Caco-2 (cell line): Measurements from ENCODE around the gene DNAH10. TPM values are rescaled to one million over a fixed set of nuclear protein-coding genes. Genes with fewer than 3 reads are reported as not detected.
A peak's percentile ranks its signal among the peaks of the same experiment; 100 is the strongest.

Experiments used
- BruUV-seq: library from RNA; stranded (reverse); fragments of 400-500 nt; replicated peaks from 2 replicates; lab custom pipeline; 2021; lab: Mats Ljungman, UMichigan
- CTCF ChIA-PET: fragments of 300-600 bp; sonication (Branson Sonifier 250); formaldehyde crosslinking; loops from one replicate; lab custom pipeline; 2022; ENCODE audit warnings: antibody characterized with exemption; lab: Charles Lee
- POLR2A ChIA-PET: fragments of 300-600 bp; sonication (Branson Sonifier 250); formaldehyde crosslinking; loops from one replicate; lab custom pipeline; 2022; ENCODE audit warnings: antibody characterized with exemption; lab: Charles Lee
- DNase-seq, 2 experiments: peaks; one replicate each; pipeline versions ENCODE4 v3.0.0 to v3.0.0-alpha.2; 2020 to 2022
- H3K27me3 ChIP-seq: replicated peaks from 2 replicates; pipeline ENCODE4 v1.6.0; 2011; ENCODE audit warnings: low read length; ENCODE audit not compliant: control insufficient read depth, insufficient read depth
- H3K36me3 ChIP-seq: 2 replicates; pipeline ENCODE4 v1.5.1; 2011; ENCODE audit warnings: low read length; ENCODE audit not compliant: control insufficient read depth, insufficient read depth
- H3K4me1 ChIP-seq: fragments of 250-450 bp; sonication (Bioruptor Pico); 2 replicates; pipeline ENCODE4 v1.5.1; 2020; ENCODE audit warnings: mild to moderate bottlenecking
- H3K4me3 ChIP-seq: 2 replicates; pipeline ENCODE4 v1.5.1; 2011; ENCODE audit warnings: low read depth, mild to moderate bottlenecking, control low read depth, low read length
- H3K9me3 ChIP-seq: fragments of 250-450 bp; sonication (Bioruptor Pico); 2 replicates; pipeline ENCODE4 v1.5.1; 2020; ENCODE audit warnings: mild to moderate bottlenecking, moderate library complexity
- H3K27ac Mint-ChIP-seq: one replicate; pipeline ENCODE4 v1.8.0; 2022; ENCODE audit warnings: mixed read lengths; ENCODE audit not compliant: unreplicated experiment
- H3K27me3 Mint-ChIP-seq: one replicate; pipeline ENCODE4 v1.8.0; 2022; ENCODE audit warnings: mixed read lengths; ENCODE audit not compliant: insufficient read depth, unreplicated experiment
- H3K36me3 Mint-ChIP-seq: one replicate; pipeline ENCODE4 v1.8.0; 2022; ENCODE audit warnings: mild to moderate bottlenecking, mixed read lengths; ENCODE audit not compliant: insufficient read depth, unreplicated experiment
- H3K4me1 Mint-ChIP-seq: one replicate; pipeline ENCODE4 v1.8.0; 2022; ENCODE audit warnings: low read depth, mixed read lengths; ENCODE audit not compliant: unreplicated experiment
- H3K4me3 Mint-ChIP-seq: one replicate; pipeline ENCODE4 v1.8.0; 2022; ENCODE audit warnings: mild to moderate bottlenecking, moderate library complexity, mixed read lengths; ENCODE audit not compliant: unreplicated experiment
- H3K9me3 Mint-ChIP-seq: one replicate; pipeline ENCODE4 v1.8.0; 2022; ENCODE audit warnings: mixed read lengths; ENCODE audit not compliant: unreplicated experiment
- intact Hi-C: fragments of 100-400 bp; cut with micrococcal nuclease; formaldehyde crosslinking; loops from one replicate; pipeline ENCODE4 v1.10.0; 2022; ENCODE audit not compliant: unreplicated experiment
- total RNA-seq: library from RNA; stranded (reverse); gene quantifications from 2 replicates; pipeline ENCODE4 v1.2.3, GENCODE V29; 2022
- TF ChIP-seq, protein P1 (sequence below), 2 experiments: fragments of 200-600 bp in 1 of 2; IDR thresholded peaks; 1 replicate in 1 of 2; 2 replicates in 1 of 2; pipeline versions ENCODE4 v1.5.1 to v1.8.0; 2011 to 2022; ENCODE audit warnings: antibody characterized with exemption in 1 of 2, control low read depth in 1 of 2, inconsistent platforms in 1 of 2, low read depth in 1 of 2, low read length in 1 of 2, mild to moderate bottlenecking in 1 of 2, moderate library complexity in 1 of 2; ENCODE audit not compliant: insufficient read depth in 1 of 2, severe bottlenecking in 1 of 2, unreplicated experiment in 1 of 2

DNAH10 gene
- total RNA-seq, 1 experiment from 2014 or later: 0.45 TPM

DNA sequence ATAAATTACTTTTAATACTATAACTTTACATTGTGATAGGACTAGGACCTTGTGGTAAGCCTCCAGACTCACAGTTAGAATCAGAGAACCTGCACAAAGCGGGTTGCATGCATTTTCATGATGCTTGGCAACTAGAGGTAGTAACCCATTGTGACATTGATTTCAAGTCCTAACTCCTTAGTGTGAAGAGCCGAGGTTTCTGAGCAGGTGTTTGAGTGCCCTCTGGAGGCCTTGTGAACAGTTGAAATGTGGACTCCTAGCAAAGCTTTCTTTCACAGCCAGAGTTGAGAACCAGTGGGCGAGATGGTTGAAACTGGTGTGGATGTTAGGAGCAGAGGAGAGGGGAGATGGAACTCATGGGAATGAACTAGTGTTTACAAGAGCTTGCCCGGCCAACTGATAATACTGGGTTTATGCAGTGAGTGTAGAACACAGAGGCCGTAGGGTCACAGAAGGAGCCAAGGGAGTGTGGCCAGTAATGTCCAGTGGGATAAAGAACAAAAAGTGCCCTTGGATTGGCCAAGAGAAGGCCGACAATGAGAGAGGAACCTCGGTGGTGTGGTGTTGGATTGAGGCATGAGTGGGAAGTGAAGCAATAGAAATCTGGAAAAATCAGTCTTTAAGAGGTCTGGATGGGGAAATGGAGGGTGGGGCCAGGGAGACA, 221.9 kb downstream of the DNAH10 start:
- CTCF ChIA-PET: no interaction called here
- Histone ChIP-seq H3K4me3 (no peak overlapping the region), H3K4me1 (peaks cover 3% of the 10 kb centered on the region; the same call in 1 of the 2 replicates), H3K36me3 (peaks cover 3% of the 10 kb centered on the region), H3K27me3 (no peaks in the 10 kb centered on the region), H3K9me3 (no peaks in the 10 kb centered on the region)
- Mint-ChIP-seq H3K9me3 (no peaks in the 10 kb centered on the region), H3K36me3 (peaks cover 64% of the 10 kb centered on the region), H3K4me3 (no peak overlapping the region), H3K4me1 (peaks cover 7% of the 10 kb centered on the region), H3K27ac (no peak overlapping the region), H3K27me3 (no peaks in the 10 kb centered on the region)
- POLR2A ChIA-PET: no interaction called here
- intact Hi-C loops: loop anchor here (1.0 to 2.0 kb wide), 3 partner anchors 79 to 183 kb away; no protein-coding TSS in a partner anchor
- TF ChIP-seq, protein P1, sequence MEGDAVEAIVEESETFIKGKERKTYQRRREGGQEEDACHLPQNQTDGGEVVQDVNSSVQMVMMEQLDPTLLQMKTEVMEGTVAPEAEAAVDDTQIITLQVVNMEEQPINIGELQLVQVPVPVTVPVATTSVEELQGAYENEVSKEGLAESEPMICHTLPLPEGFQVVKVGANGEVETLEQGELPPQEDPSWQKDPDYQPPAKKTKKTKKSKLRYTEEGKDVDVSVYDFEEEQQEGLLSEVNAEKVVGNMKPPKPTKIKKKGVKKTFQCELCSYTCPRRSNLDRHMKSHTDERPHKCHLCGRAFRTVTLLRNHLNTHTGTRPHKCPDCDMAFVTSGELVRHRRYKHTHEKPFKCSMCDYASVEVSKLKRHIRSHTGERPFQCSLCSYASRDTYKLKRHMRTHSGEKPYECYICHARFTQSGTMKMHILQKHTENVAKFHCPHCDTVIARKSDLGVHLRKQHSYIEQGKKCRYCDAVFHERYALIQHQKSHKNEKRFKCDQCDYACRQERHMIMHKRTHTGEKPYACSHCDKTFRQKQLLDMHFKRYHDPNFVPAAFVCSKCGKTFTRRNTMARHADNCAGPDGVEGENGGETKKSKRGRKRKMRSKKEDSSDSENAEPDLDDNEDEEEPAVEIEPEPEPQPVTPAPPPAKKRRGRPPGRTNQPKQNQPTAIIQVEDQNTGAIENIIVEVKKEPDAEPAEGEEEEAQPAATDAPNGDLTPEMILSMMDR (IDR thresholded peaks at IDR 0.05; ENCODE audit: insufficient read depth in 1 of 2, low read depth in 1 of 2, low read length in 1 of 2, severe bottlenecking in 1 of 2, unreplicated experiment in 1 of 2): peak; percentile 53 to 73
- no TSS peak for BruUV-seq
- DNase-seq: peak; percentile 49 to 51

DNA sequence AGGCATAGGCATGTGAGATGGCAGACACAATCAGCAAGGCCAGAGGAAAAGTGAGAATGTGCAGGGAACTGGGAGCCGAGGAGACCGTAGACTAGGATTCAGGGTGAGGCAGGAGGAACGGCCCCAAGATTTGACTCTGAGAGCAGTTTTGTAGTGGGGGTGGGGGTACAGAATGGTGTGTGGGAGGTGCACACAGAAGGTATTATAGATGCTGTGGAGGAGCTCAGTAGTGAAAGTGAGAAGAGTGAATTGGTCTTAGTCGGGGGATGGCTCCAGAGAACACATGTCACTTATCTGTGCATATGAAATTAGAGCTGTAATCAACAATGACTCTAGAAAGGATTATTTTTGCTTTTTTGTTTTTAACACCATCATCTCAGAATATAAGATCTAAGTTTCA, 222.8 kb downstream of the DNAH10 start:
- BruUV-seq: no TSS peak
- Mint-ChIP-seq H3K4me3 (no peak overlapping the region), H3K9me3 (no peaks in the 10 kb centered on the region), H3K36me3 (peaks cover 64% of the 10 kb centered on the region), H3K27me3 (no peaks in the 10 kb centered on the region), H3K4me1 (peaks cover 17% of the 10 kb centered on the region), H3K27ac (peak overlapping the region; percentile 2)
- H3K4me1 ChIP-seq: peaks cover 13% of the 10 kb centered on the region
- H3K27me3 ChIP-seq: no peaks in the 10 kb centered on the region
- intact Hi-C loops: loop anchor here (1.0 to 2.0 kb wide), 3 partner anchors 80 to 184 kb away; no protein-coding TSS in a partner anchor
- H3K36me3 ChIP-seq: peaks cover 4% of the 10 kb centered on the region
- POLR2A ChIA-PET: no interaction called here
- no peak overlapping the region for H3K4me3 ChIP-seq
- CTCF ChIA-PET: no interaction called here
- DNase-seq: no peak
- H3K9me3 ChIP-seq: no peaks in the 10 kb centered on the region
- TF ChIP-seq, protein P1 (IDR thresholded peaks at IDR 0.05; ENCODE audit: insufficient read depth in 1 of 2, low read depth in 1 of 2, low read length in 1 of 2, severe bottlenecking in 1 of 2, unreplicated experiment in 1 of 2): no peak

Other genes with a start within 250 kb of the DNAH10 start
- gene RILPL1, start 228.6 kb upstream of the DNAH10 start, total RNA-seq: 16.2 and 17.0 TPM in 2 replicates
- gene TMED2, start 177.7 kb upstream of the DNAH10 start, total RNA-seq: 255 TPM in 2 replicates
- 45.4 and 46.3 TPM in 2 replicates for gene DDX55, start 160.2 kb upstream of the DNAH10 start, total RNA-seq
- 56.2 and 62.1 TPM in 2 replicates for gene EIF2B1, start 128.6 kb upstream of the DNAH10 start, total RNA-seq
- 44.8 and 45.6 TPM in 2 replicates for gene GTF2H3, start 128.5 kb upstream of the DNAH10 start, total RNA-seq
- 7.3 TPM in 2 replicates for gene TCTN2, start 91.2 kb upstream of the DNAH10 start, total RNA-seq
- gene ATP6V0A2, start 49.9 kb upstream of the DNAH10 start, total RNA-seq: 36.4 and 47.1 TPM in 2 replicates
- gene CCDC92, start 210.5 kb downstream of the DNAH10 start, total RNA-seq: 14.7 and 16.8 TPM in 2 replicates
- 117 and 122 TPM in 2 replicates for gene ZNF664, start 210.9 kb downstream of the DNAH10 start, total RNA-seq